GM21367 (cell line): ENCODE data around the gene MGAT4A.
"Not testable (repeated sequence)": the region's sequence is repeated elsewhere in the genome, so short reads cannot be mapped to it uniquely, and the experiment has no call there.

Experiments
- ATAC-seq: cut with Tn5 transposase; IDR thresholded peaks from one replicate; pipeline ENCODE4 v1.9.1; 2021; ENCODE audit not compliant: unreplicated experiment

Gene MGAT4A

DNA sequence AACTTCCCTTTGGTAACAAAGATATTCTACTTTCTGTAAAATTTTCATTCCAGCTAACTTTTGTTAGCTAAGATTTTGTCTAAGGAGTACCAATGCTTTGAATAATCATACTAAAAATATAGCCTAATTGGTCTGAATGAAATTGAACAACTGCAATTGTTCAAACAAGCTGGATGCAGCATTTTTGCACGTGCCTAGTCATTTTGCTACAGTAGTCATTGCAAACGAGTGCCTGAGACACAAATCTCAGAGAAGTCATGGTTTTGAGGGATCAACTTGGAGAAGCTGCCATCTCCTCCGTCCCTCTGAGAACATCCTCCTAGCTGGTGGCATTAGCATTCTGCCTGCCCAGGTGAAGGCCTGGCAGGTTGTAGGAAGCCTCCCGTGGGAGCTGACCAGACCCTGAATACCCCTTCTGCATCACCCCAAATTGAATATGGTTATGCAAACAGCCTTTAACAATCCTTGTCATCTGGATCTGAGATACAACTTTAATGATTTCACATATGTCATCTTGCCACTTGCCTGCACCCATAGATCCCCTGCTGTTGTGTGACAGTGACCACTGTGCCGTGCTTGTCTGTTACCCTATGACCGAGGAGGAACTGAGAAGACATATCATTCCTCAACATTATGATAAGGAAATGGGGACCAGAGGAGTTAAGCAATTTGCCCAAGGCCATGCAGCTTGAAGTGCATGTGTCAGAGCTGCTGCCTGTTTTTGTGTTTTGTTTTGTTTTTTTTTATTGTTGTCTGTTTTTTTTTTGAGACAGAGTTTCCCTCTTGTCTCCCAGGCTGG, 29.1 kb upstream of the MGAT4A start:
- no peak for ATAC-seq

GRCh38 chr2:98759338-98759737, 28.4 kb upstream of the MGAT4A start:
- no peak for ATAC-seq

DNA sequence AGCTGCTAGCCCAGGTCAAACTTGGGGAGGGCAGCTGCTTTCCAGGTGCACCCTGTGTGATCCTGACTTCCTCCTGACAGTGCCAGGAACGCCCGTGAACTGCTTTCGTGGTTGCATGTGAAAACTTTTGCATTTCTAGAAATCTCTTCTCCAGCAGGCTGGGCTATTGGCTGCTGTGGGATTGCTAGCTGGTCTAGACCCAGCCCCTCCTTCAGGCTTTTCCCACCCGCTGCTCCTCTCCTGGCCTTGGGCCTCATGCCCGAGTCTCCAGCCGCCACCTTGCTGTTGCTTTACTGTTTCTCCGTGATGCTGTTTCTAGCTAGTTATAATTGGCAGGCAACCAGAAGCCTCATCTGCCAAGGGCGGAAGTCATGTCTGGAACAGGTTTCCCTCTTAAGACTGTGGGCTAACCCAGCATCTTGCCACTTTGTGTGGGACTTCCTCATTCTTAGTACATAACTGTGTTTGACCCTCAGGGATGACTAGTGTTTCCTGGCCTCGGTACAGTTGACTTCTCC, 27.0 kb upstream of the MGAT4A start:
- ATAC-seq: peak; percentile 76

GRCh38 chr2:98753801-98754200, 22.9 kb upstream of the MGAT4A start:
- ATAC-seq: no peak

DNA sequence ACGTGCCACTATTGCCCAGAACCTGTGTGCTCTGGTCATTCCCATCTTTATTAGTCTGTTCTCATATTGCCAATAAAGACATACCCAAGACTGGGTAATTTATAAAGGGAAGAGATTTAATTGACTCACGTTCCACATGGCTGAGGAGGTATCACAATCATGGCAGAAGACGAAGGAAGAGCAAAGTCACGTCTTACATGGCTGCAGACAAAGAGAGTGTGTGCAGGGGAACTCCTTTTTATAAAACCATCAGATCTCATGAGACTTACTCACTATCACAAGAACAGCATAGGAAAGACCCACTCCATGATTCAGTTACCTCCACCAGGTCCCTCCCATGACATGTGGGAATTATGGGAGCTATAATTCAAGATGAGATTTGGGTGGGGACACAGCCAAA, 21.8 kb upstream of the MGAT4A start:
- ATAC-seq: not testable (repeated sequence)

GRCh38 chr2:98751748-98752147, 20.8 kb upstream of the MGAT4A start:
- ATAC-seq: no peak

- no peak for ATAC-seq
These were observed 19.8 kb upstream of the MGAT4A start for GRCh38 chr2:98750593-98751282.

- ATAC-seq: no peak
These were observed 18.1 kb upstream of the MGAT4A start for GRCh38 chr2:98749066-98749450.

DNA sequence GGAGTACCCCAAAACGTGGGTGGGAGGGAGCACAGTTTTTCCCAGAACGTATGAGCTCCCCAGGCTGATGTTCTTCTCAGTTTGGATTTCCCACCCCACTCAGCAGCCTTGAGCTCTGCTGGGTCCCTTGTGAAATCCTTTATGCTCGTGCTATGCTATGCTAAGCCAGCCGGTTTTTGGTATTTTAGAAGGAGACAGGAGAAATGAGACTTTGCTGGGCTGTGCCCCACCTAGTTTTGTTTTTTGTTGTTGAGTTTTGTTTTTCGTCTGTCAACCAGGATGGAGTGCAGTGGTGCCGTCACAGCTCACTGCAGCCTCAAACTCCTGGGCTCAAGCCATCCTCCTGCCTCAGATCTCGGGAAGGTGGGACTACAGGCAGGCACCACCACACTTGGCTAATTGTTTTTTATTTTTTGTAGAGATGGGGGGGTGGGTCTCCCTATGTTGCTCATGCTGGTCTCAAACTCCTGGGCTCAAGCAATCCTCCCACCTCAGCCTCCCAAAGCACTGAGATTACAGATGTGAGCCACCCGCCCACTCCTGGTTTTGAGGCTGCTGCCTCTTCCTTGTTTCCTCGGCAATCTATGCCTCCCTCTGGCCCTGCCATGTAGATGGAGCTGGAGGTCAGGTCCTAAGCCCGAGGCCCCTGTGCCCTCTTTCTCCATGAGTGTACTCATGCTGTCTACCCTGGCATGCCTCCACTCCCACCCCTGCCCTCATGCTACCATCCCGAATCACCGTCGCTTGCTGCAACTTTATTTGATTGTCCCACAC, 17.5 kb upstream of the MGAT4A start:
- no peak for ATAC-seq

DNA sequence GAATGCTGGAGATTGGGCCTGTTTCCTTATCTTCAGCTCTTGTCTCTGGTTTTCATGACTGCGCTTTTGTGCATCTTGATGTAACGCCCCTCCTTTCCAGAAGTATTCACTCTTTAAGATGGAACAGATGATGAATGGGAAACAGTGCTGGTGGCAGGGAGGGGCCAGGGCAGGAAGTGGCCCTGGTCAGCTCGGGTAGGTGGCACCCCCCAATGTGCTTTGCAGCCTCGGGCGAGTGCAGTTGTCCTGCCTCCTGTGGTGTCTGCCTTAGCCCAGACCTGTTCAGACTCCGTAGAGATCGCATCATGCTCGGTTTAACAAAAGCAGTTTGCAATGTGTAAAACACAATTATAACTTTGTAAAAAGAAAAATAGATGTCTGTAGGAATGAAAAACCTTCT, 17.0 kb upstream of the MGAT4A start:
- ATAC-seq: no peak

- ATAC-seq: no peak
These were observed 15.5 kb upstream of the MGAT4A start for GRCh38 chr2:98746426-98746825.

DNA sequence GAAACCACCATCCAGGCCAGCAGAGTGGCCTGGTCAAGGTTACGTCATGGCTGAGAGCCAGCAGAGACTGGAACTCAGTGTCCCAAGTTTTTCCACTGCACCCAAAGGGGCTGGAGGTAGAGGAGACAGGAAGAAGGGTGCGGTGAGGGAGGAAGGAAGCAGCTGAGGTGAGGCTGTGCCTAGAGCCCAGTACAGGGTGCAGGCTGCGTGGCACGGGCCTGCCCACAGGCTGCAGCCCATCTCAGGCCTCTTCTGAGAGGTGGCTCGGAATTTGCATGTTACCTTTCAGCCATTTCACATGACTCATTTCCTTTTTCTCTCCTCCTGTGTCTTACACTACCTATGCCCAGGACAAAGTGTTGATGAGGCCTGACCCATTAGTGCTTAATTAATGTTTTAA, 13.7 kb upstream of the MGAT4A start:
- ATAC-seq: no peak

- ATAC-seq: no peak
These were observed 12.9 kb upstream of the MGAT4A start for GRCh38 chr2:98743835-98744234.

GRCh38 chr2:98739020-98739419, 8.1 kb upstream of the MGAT4A start:
- no peak for ATAC-seq

GRCh38 chr2:98738304-98738703, 7.4 kb upstream of the MGAT4A start:
- no peak for ATAC-seq

- ATAC-seq: no peak
These were observed 6.9 kb upstream of the MGAT4A start for GRCh38 chr2:98737848-98738247.

GRCh38 chr2:98736464-98736889, 5.5 kb upstream of the MGAT4A start:
- ATAC-seq: no peak

DNA sequence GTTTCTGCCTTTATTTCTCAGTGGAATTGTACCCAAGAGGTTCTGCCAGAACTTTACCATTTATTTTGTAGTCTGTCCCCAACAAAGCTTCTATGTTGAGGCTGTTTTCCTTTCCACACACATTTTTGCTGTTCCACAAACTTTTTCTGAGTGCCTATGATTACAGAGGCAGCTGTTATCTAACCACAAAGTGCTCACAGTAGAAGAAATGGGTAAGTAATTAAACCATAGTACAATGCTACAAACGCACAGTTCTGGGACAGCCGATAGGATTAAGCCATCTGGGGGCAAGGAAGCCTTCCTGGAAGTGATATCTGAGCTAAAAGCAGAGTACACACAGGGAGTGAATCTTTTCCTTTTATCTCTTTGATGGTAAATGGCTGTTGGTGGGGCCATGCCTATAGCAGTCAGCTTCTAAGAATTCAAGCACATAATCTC, 3.9 kb upstream of the MGAT4A start:
- ATAC-seq: no peak

GRCh38 chr2:98734162-98734561, 3.2 kb upstream of the MGAT4A start:
- no peak for ATAC-seq

GRCh38 chr2:98732430-98733051, 1.6 kb upstream of the MGAT4A start:
- ATAC-seq: no peak

GRCh38 chr2:98731894-98732349, 990 bp upstream of the MGAT4A start:
- ATAC-seq: no peak
